ENCODE data around the gene PLEKHA5. TPM values are rescaled to one million over a fixed set of nuclear protein-coding genes. Genes with fewer than 3 reads are reported as not detected.
A peak's percentile ranks its signal among the peaks of the same experiment; 100 is the strongest.

Gene PLEKHA5
- total RNA-seq, 5 donors from 2014 or later (not counting 1 experiment from before 2014, with no cell fraction given): 0.96 to 11.0 (median 4.9) TPM

GRCh38 chr12:19125325-19125724 lies 4.2 kb upstream of the PLEKHA5 start:
- Histone ChIP-seq H3K27ac (ENCODE audit: low read length) (no peak overlapping the region), H3K4me3 (ENCODE audit: control insufficient read depth in 1 of 2, extremely low read depth in 1 of 2, low read length in 1 of 2) (no peak overlapping the region), H3K9me3 (no peaks in the 10 kb centered on the region), H3K4me1 (ENCODE audit: control insufficient read depth in 1 of 2, extremely low read depth in 1 of 2, insufficient read depth in 2 of 2, low read length in 2 of 2) (peaks cover 0 to 2% of the 10 kb centered on the region in 2 experiments), H3K27me3 (replicated peaks in 1 of 2; ENCODE audit: control insufficient read depth in 2 of 2, extremely low read depth in 1 of 2, insufficient read depth in 2 of 2, low read length in 1 of 2) (peaks cover 0 to 2% of the 10 kb centered on the region in 2 experiments), H3K36me3 (ENCODE audit: control insufficient read depth in 2 of 2, extremely low read depth in 1 of 2, insufficient read depth in 1 of 2, low read length in 1 of 2) (no peaks in the 10 kb centered on the region)
- ChIA-PET CTCF (interaction anchor here (0.6 kb wide), 2 partner anchors 61 to 364 kb away, joined by 3 to 5 read pairs; no protein-coding TSS in a partner anchor), POLR2A (no interaction called here)
- 83% methylated on average over 2 of the region's 5 CpGs for WGBS (ENCODE audit: insufficient coverage)
- H3K9me3 Mint-ChIP-seq: peaks cover 8 to 15% (median 10%) of the 10 kb centered on the region in 3 donors
- ATAC-seq (replicated peaks in 1 of 4) (no peak), DNase-seq (peak in 1 of 35 experiments; percentile 5)
- H3K27ac Mint-ChIP-seq: peak overlapping the region in 1 of 2 donors; percentile 28
- H3K27me3 Mint-ChIP-seq: peaks cover 0 to 11% of the 10 kb centered on the region in 2 donors
- H3K36me3 Mint-ChIP-seq: no peaks in the 10 kb centered on the region
- H3K4me1 Mint-ChIP-seq: peaks cover 0 to 5% (median 5%) of the 10 kb centered on the region in 3 donors
- peak overlapping the region in 1 of 3 donors; percentile 29 for H3K4me3 Mint-ChIP-seq

GRCh38 chr12:19127270-19127669 lies 2.3 kb upstream of the PLEKHA5 start:
- Histone ChIP-seq H3K27me3 (replicated peaks in 1 of 2; ENCODE audit: control insufficient read depth in 2 of 2, extremely low read depth in 1 of 2, insufficient read depth in 2 of 2, low read length in 1 of 2) (peaks cover 0 to 10% of the 10 kb centered on the region in 2 experiments), H3K4me1 (ENCODE audit: control insufficient read depth in 1 of 2, extremely low read depth in 1 of 2, insufficient read depth in 2 of 2, low read length in 2 of 2) (peaks cover 4 to 11% of the 10 kb centered on the region in 2 experiments), H3K4me3 (ENCODE audit: control insufficient read depth in 1 of 2, extremely low read depth in 1 of 2, low read length in 1 of 2) (no peak overlapping the region), H3K9me3 (no peaks in the 10 kb centered on the region), H3K36me3 (ENCODE audit: control insufficient read depth in 2 of 2, extremely low read depth in 1 of 2, insufficient read depth in 1 of 2, low read length in 1 of 2) (no peaks in the 10 kb centered on the region), H3K27ac (ENCODE audit: low read length) (no peak overlapping the region)
- no peak for DNase-seq
- ChIA-PET CTCF (interaction anchor here in 1 of 2 donors (0.7 kb wide), 1 partner anchor 64 kb away, joined by 7 read pairs; no protein-coding TSS in a partner anchor), POLR2A (no interaction called here)
- Mint-ChIP-seq H3K27ac (no peak overlapping the region), H3K4me3 (no peak overlapping the region), H3K9me3 (peaks cover 8 to 15% (median 10%) of the 10 kb centered on the region in 3 donors), H3K4me1 (peaks cover 12 to 22% (median 22%) of the 10 kb centered on the region in 3 donors), H3K27me3 (peaks cover 0 to 26% of the 10 kb centered on the region in 2 donors), H3K36me3 (no peaks in the 10 kb centered on the region)
- ATAC-seq (replicated peaks in 1 of 4): no peak

GRCh38 chr12:19128485-19128884 lies 1.0 kb upstream of the PLEKHA5 start:
- ChIA-PET POLR2A (no interaction called here), CTCF (interaction anchor here (0.7 to 1.4 kb wide), 2 partner anchors 58 to 134 kb away, joined by 3 read pairs; no protein-coding TSS in a partner anchor)
- Mint-ChIP-seq H3K4me3 (peak overlapping the region; percentile 69 to 95 (median 79)), H3K4me1 (peaks cover 12 to 22% (median 22%) of the 10 kb centered on the region in 3 donors), H3K36me3 (no peaks in the 10 kb centered on the region), H3K27ac (peak overlapping the region in 1 of 2 donors; percentile 41), H3K27me3 (peaks cover 0 to 31% of the 10 kb centered on the region in 2 donors), H3K9me3 (peaks cover 8 to 15% (median 10%) of the 10 kb centered on the region in 3 donors)
- H3K36me3 ChIP-seq (ENCODE audit: control insufficient read depth in 2 of 2, extremely low read depth in 1 of 2, insufficient read depth in 1 of 2, low read length in 1 of 2): no peaks in the 10 kb centered on the region
- no peak for ATAC-seq (replicated peaks in 1 of 4)
- peak in 1 of 35 experiments; percentile 20 for DNase-seq
- H3K4me3 ChIP-seq (ENCODE audit: control insufficient read depth in 1 of 2, extremely low read depth in 1 of 2, low read length in 1 of 2): no peak overlapping the region
- no peaks in the 10 kb centered on the region for H3K9me3 ChIP-seq
- H3K4me1 ChIP-seq (ENCODE audit: control insufficient read depth in 1 of 2, extremely low read depth in 1 of 2, insufficient read depth in 2 of 2, low read length in 2 of 2): peaks cover 4 to 11% of the 10 kb centered on the region in 2 experiments
- no peak overlapping the region for H3K27ac ChIP-seq (ENCODE audit: low read length)
- 33% methylated on average over 1 of the region's 2 CpGs for WGBS (ENCODE audit: insufficient coverage)
- H3K27me3 ChIP-seq (replicated peaks in 1 of 2; ENCODE audit: control insufficient read depth in 2 of 2, extremely low read depth in 1 of 2, insufficient read depth in 2 of 2, low read length in 1 of 2): peaks cover 0 to 10% of the 10 kb centered on the region in 2 experiments

- CTCF ChIA-PET: interaction anchor here (0.7 to 1.4 kb wide), 3 partner anchors 57 to 133 kb away, joined by 3 to 5 read pairs (median 3); no protein-coding TSS in a partner anchor
- Histone ChIP-seq H3K27me3 (replicated peaks in 1 of 2; ENCODE audit: control insufficient read depth in 2 of 2, extremely low read depth in 1 of 2, insufficient read depth in 2 of 2, low read length in 1 of 2) (peaks cover 0 to 10% of the 10 kb centered on the region in 2 experiments), H3K27ac (ENCODE audit: low read length) (peak overlapping the region; percentile 47), H3K4me1 (ENCODE audit: control insufficient read depth in 1 of 2, extremely low read depth in 1 of 2, insufficient read depth in 2 of 2, low read length in 2 of 2) (peaks cover 4 to 11% of the 10 kb centered on the region in 2 experiments), H3K9me3 (no peaks in the 10 kb centered on the region), H3K36me3 (ENCODE audit: control insufficient read depth in 2 of 2, extremely low read depth in 1 of 2, insufficient read depth in 1 of 2, low read length in 1 of 2) (no peaks in the 10 kb centered on the region), H3K4me3 (ENCODE audit: control insufficient read depth in 1 of 2, extremely low read depth in 1 of 2, low read length in 1 of 2) (peak overlapping the region; percentile 25 to 32)
- POLR2A ChIA-PET: interaction anchor here in 1 of 2 donors (0.6 kb wide), 2 partner anchors 258 to 359 kb away, joined by 3 to 4 read pairs; no protein-coding TSS in a partner anchor
- Mint-ChIP-seq H3K4me3 (peak overlapping the region; percentile 69 to 95 (median 79)), H3K27ac (peak overlapping the region; percentile 18 to 74), H3K36me3 (no peaks in the 10 kb centered on the region), H3K27me3 (peaks cover 0 to 31% of the 10 kb centered on the region in 2 donors), H3K4me1 (peaks cover 12 to 22% (median 22%) of the 10 kb centered on the region in 3 donors), H3K9me3 (peaks cover 8 to 15% (median 10%) of the 10 kb centered on the region in 3 donors)
- WGBS (ENCODE audit: insufficient coverage): 0% methylated on average over 7 of the region's 12 CpGs
- ATAC-seq (replicated peaks in 1 of 4): no peak
- DNase-seq: no peak
Measured at GRCh38 chr12:19129122-19129485, 429 bp upstream of the PLEKHA5 start.

- Mint-ChIP-seq H3K4me1 (peaks cover 12 to 22% (median 22%) of the 10 kb centered on the region in 3 donors), H3K27ac (peak overlapping the region; percentile 24 to 71), H3K36me3 (no peaks in the 10 kb centered on the region), H3K9me3 (peaks cover 8 to 15% (median 10%) of the 10 kb centered on the region in 3 donors), H3K27me3 (peaks cover 0 to 37% of the 10 kb centered on the region in 2 donors), H3K4me3 (peak overlapping the region; percentile 83 to 95 (median 84))
- Histone ChIP-seq H3K9me3 (no peaks in the 10 kb centered on the region), H3K27me3 (replicated peaks in 1 of 2; ENCODE audit: control insufficient read depth in 2 of 2, extremely low read depth in 1 of 2, insufficient read depth in 2 of 2, low read length in 1 of 2) (peaks cover 0 to 10% of the 10 kb centered on the region in 2 experiments), H3K27ac (ENCODE audit: low read length) (no peak overlapping the region), H3K4me3 (ENCODE audit: control insufficient read depth in 1 of 2, extremely low read depth in 1 of 2, low read length in 1 of 2) (peak overlapping the region; percentile 77 to 90), H3K4me1 (ENCODE audit: control insufficient read depth in 1 of 2, extremely low read depth in 1 of 2, insufficient read depth in 2 of 2, low read length in 2 of 2) (peaks cover 4 to 11% of the 10 kb centered on the region in 2 experiments), H3K36me3 (ENCODE audit: control insufficient read depth in 2 of 2, extremely low read depth in 1 of 2, insufficient read depth in 1 of 2, low read length in 1 of 2) (no peaks in the 10 kb centered on the region)
- CTCF ChIA-PET: no interaction called here
- POLR2A ChIA-PET: interaction anchor here in 1 of 2 donors (0.6 kb wide), 1 partner anchor 808 kb away, joined by 3 read pairs; no protein-coding TSS in a partner anchor
- ATAC-seq (replicated peaks in 1 of 4): peak in 3 of 4 experiments; percentile 20 to 59 (median 20)
- DNase-seq: peak in 15 of 35 experiments; percentile 0 to 25 (median 5)
- WGBS (ENCODE audit: insufficient coverage): 0% methylated on average over 48 of the region's 61 CpGs
Measured at GRCh38 chr12:19130224-19131024, 891 bp downstream of the PLEKHA5 start.

GRCh38 chr12:19131025-19131444 lies 1.5 kb downstream of the PLEKHA5 start:
- H3K36me3 Mint-ChIP-seq: no peaks in the 10 kb centered on the region
- peak overlapping the region; percentile 83 to 95 (median 84) for H3K4me3 Mint-ChIP-seq
- no peak for ATAC-seq (replicated peaks in 1 of 4)
- peak overlapping the region; percentile 24 to 71 for H3K27ac Mint-ChIP-seq
- no peaks in the 10 kb centered on the region for H3K36me3 ChIP-seq (ENCODE audit: control insufficient read depth in 2 of 2, extremely low read depth in 1 of 2, insufficient read depth in 1 of 2, low read length in 1 of 2)
- POLR2A ChIA-PET: interaction anchor here in 1 of 2 donors (0.6 kb wide), 1 partner anchor 809 kb away, joined by 3 read pairs; no protein-coding TSS in a partner anchor
- peaks cover 4 to 11% of the 10 kb centered on the region in 2 experiments for H3K4me1 ChIP-seq (ENCODE audit: control insufficient read depth in 1 of 2, extremely low read depth in 1 of 2, insufficient read depth in 2 of 2, low read length in 2 of 2)
- peak in 1 of 35 experiments; percentile 5 for DNase-seq
- H3K9me3 ChIP-seq: no peaks in the 10 kb centered on the region
- H3K4me1 Mint-ChIP-seq: peaks cover 12 to 22% (median 22%) of the 10 kb centered on the region in 3 donors
- peaks cover 0 to 39% of the 10 kb centered on the region in 2 donors for H3K27me3 Mint-ChIP-seq
- peaks cover 0 to 10% of the 10 kb centered on the region in 2 experiments for H3K27me3 ChIP-seq (replicated peaks in 1 of 2; ENCODE audit: control insufficient read depth in 2 of 2, extremely low read depth in 1 of 2, insufficient read depth in 2 of 2, low read length in 1 of 2)
- peak overlapping the region; percentile 77 to 90 for H3K4me3 ChIP-seq (ENCODE audit: control insufficient read depth in 1 of 2, extremely low read depth in 1 of 2, low read length in 1 of 2)
- WGBS (ENCODE audit: insufficient coverage): 11% methylated on average over 5 of the region's 7 CpGs
- no peak overlapping the region for H3K27ac ChIP-seq (ENCODE audit: low read length)
- CTCF ChIA-PET: no interaction called here
- H3K9me3 Mint-ChIP-seq: peaks cover 8 to 15% (median 10%) of the 10 kb centered on the region in 3 donors
